GM19099 (cell line): ENCODE results near the gene PSAP.

ENCODE experiments used
- POLR2A ChIP-seq: IDR thresholded peaks from 3 replicates; pipeline ENCODE4 v1.6.1; 2011; ENCODE audit warnings: low read depth; ENCODE audit not compliant: insufficient read length; ENCODE audit errors: extremely low read depth

Gene PSAP

DNA sequence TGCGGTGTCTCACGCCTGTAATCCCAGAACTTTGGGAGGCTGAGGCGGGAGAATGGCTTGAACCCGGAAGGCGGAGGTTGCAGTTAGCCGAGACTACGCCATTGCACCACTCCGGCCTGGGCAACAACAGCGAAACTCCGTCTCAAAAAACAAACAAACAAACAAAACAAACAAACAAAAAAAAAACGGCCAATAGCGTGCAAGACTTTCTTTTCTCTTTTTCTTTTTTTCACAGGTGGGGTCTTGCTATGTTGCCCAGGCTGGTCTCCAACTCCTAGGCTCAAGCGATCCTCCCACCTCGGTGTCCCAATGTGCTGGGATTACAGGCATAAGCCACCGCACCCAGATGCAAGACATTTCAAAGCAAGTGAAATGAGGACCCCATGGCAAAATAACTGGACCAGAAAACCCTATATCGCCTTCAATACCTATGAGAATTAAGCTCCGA is 1.6 kb downstream of the PSAP start:
- no peak for TF ChIP-seq POLR2A

GRCh38 chr10:71848325-71849275 is 2.5 kb downstream of the PSAP start:
- no peak for TF ChIP-seq POLR2A

DNA sequence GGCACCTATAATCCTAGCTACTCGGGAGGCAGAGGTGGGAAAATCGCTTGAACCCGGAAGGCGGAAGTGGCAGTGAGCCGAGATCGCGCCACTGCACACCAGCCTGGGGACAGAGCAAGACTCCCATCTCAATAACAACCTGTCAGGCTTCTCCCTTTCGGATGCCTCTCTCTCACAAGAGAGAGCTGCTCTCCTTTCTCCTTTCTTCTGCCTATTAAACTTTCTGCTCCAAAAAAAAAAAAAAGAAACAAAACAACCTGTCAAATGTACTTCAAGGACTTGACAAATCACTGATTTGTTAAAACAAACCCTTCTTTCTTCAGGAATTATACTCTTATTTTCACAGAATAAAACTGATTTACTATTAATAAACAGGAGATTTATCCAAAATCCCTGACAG is 3.6 kb downstream of the PSAP start:
- no peak for TF ChIP-seq POLR2A

GRCh38 chr10:71846816-71847215 is 4.2 kb downstream of the PSAP start:
- no peak for TF ChIP-seq POLR2A

DNA sequence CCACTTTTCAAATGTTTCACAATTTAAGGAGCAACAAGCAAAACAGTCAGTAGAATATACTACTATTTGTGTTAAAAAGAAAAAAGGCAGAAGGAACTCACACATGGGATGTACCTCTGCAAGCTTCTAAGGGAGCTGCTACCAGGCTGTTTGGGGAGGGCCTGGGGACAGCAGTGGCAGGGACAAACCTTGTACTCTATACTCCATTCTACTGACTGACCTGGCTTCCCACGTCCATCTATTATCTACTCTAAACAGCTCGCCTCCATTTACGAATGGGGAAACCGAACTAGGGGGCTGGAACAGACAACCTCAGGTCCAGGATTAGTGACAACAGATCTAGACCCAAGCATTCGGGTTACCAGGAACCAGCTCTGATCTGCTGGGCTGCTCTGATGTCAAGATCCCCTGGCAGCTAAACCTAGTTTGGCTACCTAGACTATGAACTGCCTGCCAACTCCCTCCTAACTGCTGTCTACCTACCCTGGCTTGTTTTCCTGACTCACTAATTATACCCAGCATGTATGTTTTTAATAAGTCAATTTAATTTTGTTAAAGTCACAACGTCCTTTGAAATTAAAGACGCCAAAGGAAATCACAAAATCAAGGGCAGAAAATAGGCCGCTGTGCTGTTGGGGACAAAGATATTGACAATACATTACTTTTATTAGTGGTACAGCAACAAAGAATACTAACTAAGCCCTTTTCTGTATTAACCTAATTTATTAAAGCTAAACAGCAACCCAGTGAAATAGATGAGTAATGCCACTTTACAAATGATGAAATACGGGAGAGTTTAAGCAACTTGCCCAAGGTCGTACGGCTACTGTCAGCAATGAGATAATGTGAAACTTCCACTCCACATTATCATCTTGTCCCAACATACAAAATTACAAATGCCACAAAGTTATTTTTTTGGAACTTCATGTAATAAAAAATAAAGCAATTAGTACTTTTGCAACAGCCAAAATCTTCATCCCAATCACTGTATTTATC is 5.3 kb downstream of the PSAP start:
- no peak for TF ChIP-seq POLR2A

- TF ChIP-seq POLR2A = no peak
Observed at GRCh38 chr10:71844695-71845094, 6.4 kb downstream of the PSAP start.

- TF ChIP-seq POLR2A = no peak
Observed at GRCh38 chr10:71844084-71844483, 7.0 kb downstream of the PSAP start.

- TF ChIP-seq POLR2A = no peak
Observed at GRCh38 chr10:71842856-71843686, 8.0 kb downstream of the PSAP start.

- TF ChIP-seq POLR2A = no peak
Observed at GRCh38 chr10:71842422-71842821, 8.6 kb downstream of the PSAP start.

GRCh38 chr10:71840958-71841335 is 10.1 kb downstream of the PSAP start:
- no peak for TF ChIP-seq POLR2A

- TF ChIP-seq POLR2A = no peak
Observed at GRCh38 chr10:71840177-71840957, 10.7 kb downstream of the PSAP start.

DNA sequence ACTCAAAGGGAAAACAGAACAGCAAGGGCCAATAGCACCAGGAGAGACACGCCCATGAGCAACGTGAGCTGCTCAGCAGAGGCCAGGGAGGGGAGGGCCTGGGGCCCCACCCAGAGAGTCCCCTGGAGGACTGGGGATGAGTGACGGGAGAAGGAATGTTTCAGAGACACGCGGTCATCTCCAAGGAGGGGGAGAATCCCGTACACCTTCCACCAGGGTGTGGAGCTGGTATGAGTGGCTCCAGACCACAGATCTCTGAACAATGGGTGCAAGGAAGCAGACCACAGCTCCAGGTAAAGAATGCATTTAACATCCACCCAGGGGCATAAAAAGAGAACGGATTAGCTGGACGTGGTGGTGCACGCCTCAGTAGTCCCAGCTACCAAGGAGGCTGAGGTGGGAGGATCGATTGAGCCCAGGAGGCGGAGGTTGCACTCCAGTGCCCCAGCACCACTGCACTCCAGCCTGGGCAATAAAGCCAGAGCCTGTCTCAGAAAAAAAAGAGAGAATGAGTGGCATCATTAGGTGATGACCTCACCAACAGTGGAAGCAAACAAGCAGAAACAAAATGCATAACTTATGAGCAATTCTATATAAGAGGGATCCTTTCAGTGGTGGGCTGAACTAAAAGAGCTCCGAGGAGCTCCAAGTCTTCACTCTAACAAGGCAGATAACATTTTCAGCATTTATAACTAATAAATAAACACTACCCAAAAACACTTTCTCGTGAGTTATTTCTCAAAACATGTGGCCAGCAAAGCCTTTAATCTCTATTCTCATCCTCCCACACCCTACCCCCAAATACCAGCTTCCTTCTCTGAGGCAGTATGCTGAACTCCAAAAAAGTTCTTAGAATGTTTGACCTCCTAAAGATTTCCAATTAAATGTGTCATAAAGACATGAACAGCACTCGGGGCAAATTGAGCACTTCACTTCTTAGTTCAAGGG is 12.5 kb downstream of the PSAP start:
- no peak for TF ChIP-seq POLR2A
